Breast epithelium (tissue), 4 donors: Measurements from ENCODE around the gene DAPK3. TPM values are rescaled to one million over a fixed set of nuclear protein-coding genes. Genes with fewer than 3 reads are reported as not detected.
"Not testable (repeated sequence)": the region's sequence is repeated elsewhere in the genome, so short reads cannot be mapped to it uniquely, and the experiment has no call there.

Source experiments
- DNase-seq, 2 donors: peaks; one replicate each; pipeline ENCODE4 v3.0.0-alpha.2; 2019; ENCODE audit warnings: low spot score in 2 of 2
- H3K27ac ChIP-seq, 2 donors: fragments of 200-600 bp; sonication (generic) in 1 of 2; one replicate each; pipeline ENCODE4 v1.5.1; 2016 to 2019; ENCODE audit warnings: mild to moderate bottlenecking in 1 of 2
- H3K27me3 ChIP-seq, 2 donors: fragments of 200-600 bp; sonication (generic) in 1 of 2; one replicate each; pipeline versions ENCODE4 v1.5.1 to v1.6.0; 2017 to 2019; ENCODE audit warnings: control low read depth in 1 of 2, mild to moderate bottlenecking in 1 of 2
- H3K36me3 ChIP-seq: fragments of 200-600 bp; one replicate; pipeline ENCODE4 v1.5.1; 2019
- H3K4me1 ChIP-seq, 2 donors: fragments of 200-600 bp; sonication (generic); one replicate each; pipeline ENCODE4 v1.5.1; 2016 to 2019; ENCODE audit warnings: control low read depth in 1 of 2
- H3K4me3 ChIP-seq, 3 donors: fragments of 200-600 bp; sonication (generic); 1 replicate in 2 of 3; 2 replicates in 1 of 3; pipeline ENCODE4 v1.5.1; 2016 to 2019; ENCODE audit warnings: mild to moderate bottlenecking in 3 of 3, moderate library complexity in 2 of 3
- H3K9me3 ChIP-seq, 2 donors: fragments of 200-600 bp; sonication (generic) in 1 of 2; one replicate each; pipeline ENCODE4 v1.5.1; 2016 to 2019; ENCODE audit warnings: control low read depth in 1 of 2
- CTCF ChIP-seq, 3 donors: fragments of 450-650 bp; IDR thresholded peaks; one replicate each; pipeline ENCODE4 v1.5.1; 2016 to 2017; ENCODE audit warnings: antibody characterized with exemption in 3 of 3, mild to moderate bottlenecking in 3 of 3, moderate library complexity in 3 of 3
- POLR2A ChIP-seq: fragments of 450-650 bp; IDR thresholded peaks from one replicate; pipeline ENCODE4 v1.6.1; 2016; ENCODE audit warnings: antibody characterized with exemption, mild to moderate bottlenecking, moderate library complexity
- POLR2AphosphoS5 ChIP-seq, 3 donors: sonication (generic); formaldehyde crosslinking; IDR thresholded peaks; one replicate each; pipeline ENCODE4 v1.6.1; 2017; ENCODE audit warnings: antibody characterized with exemption in 3 of 3
- intact Hi-C: fragments of 100-400 bp; cut with DNase I; formaldehyde crosslinking; loops from one replicate; pipeline ENCODE4 v1.15.1; 2023; ENCODE audit warnings: low total_unique reads
- total RNA-seq, 3 donors: library from RNA; depleted of rRNA; stranded (reverse); fragments of >200 nt; gene quantifications; one replicate each; pipeline ENCODE4 v1.1.0, GENCODE V29; 2016

Gene DAPK3
- total RNA-seq, 3 donors from 2014 or later = 60.3 to 68.6 (median 62.6) TPM

DNA sequence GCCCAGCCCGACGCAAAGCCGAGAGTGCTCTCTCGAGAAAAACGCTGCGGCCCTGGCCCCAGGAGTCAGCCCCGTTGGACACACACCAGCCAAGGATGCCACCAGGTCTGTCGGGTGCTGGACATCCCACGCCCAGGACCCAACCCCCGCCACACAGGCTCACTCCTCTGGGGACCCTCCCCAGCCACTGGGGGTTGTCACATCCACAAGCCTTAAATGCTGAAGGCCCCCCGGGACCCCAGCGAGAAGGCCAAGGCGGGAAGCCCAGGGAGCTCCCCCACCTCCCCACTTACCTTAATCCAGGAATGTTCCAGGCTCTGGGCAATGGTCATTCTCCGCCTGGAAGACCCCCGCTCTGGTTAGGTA is 11.2 kb downstream of the DAPK3 start:
- H3K4me1 ChIP-seq = no peaks in the 10 kb centered on the region
- TF ChIP-seq CTCF (IDR thresholded peaks at IDR 0.05) (no peak), POLR2AphosphoS5 (IDR thresholded peaks at IDR 0.05) (no peak), POLR2A (no peak)
- H3K27me3 ChIP-seq = no peaks in the 10 kb centered on the region
- H3K9me3 ChIP-seq = no peaks in the 10 kb centered on the region
- H3K36me3 ChIP-seq = peaks cover 20% of the 10 kb centered on the region
- peak in 1 of 2 donors; percentile 26 for DNase-seq
- intact Hi-C loops = loop anchor here (5.0 kb wide), 1 partner anchor 1312 kb away; no protein-coding TSS in a partner anchor
- H3K4me3 ChIP-seq = no peak overlapping the region
- peak overlapping the region in 1 of 2 donors; percentile 12 for H3K27ac ChIP-seq

- Histone ChIP-seq H3K4me3 (no peak overlapping the region), H3K36me3 (peaks cover 20% of the 10 kb centered on the region), H3K27me3 (no peaks in the 10 kb centered on the region), H3K4me1 (no peaks in the 10 kb centered on the region), H3K27ac (no peak overlapping the region), H3K9me3 (no peaks in the 10 kb centered on the region)
- peak in 1 of 2 donors; percentile 29 for DNase-seq
- intact Hi-C loops = no loop called here
- TF ChIP-seq POLR2AphosphoS5 (IDR thresholded peaks at IDR 0.05) = peak in 1 of 3 donors; percentile 18
- TF ChIP-seq CTCF (IDR thresholded peaks at IDR 0.05) = no peak
Observed at GRCh38 chr19:3958836-3959765, 11.8 kb downstream of the DAPK3 start.

GRCh38 chr19:3955688-3956087 is 15.2 kb downstream of the DAPK3 start:
- no peaks in the 10 kb centered on the region for H3K9me3 ChIP-seq
- no peak for TF ChIP-seq POLR2AphosphoS5 (IDR thresholded peaks at IDR 0.05)
- intact Hi-C loops = no loop called here
- H3K4me3 ChIP-seq = no peak overlapping the region
- H3K27ac ChIP-seq = no peak overlapping the region
- H3K27me3 ChIP-seq = no peaks in the 10 kb centered on the region
- peaks cover 20% of the 10 kb centered on the region for H3K36me3 ChIP-seq
- DNase-seq = no peak
- no peaks in the 10 kb centered on the region for H3K4me1 ChIP-seq

DNA sequence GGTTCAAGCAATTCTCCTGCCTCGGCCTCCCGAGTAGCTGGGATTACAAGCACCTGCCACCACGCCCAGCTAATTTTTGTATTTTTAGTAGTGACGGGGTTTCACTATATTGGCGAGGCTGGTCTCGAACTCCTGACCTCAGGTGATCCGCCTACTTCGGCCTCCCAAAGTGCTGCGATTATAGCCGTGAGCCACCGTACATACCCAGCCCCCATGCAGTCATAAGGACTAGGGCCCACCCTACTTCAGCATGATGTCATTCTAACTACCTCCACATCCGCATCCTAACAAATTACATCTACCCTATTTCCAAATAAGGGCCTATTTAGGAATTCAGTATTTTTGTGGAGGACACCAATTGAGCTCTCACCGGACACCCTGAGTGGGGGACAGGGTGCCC is 15.6 kb downstream of the DAPK3 start:
- H3K9me3 ChIP-seq, H3K27ac ChIP-seq, DNase-seq, intact Hi-C loops, H3K4me1 ChIP-seq, H3K27me3 ChIP-seq, H3K4me3 ChIP-seq: not testable (repeated sequence)
- peaks cover 20% of the 10 kb centered on the region for H3K36me3 ChIP-seq

GRCh38 chr19:3954107-3954506 is 16.8 kb downstream of the DAPK3 start:
- Histone ChIP-seq H3K9me3 (no peaks in the 10 kb centered on the region), H3K27me3 (no peaks in the 10 kb centered on the region), H3K36me3 (peaks cover 10% of the 10 kb centered on the region), H3K4me1 (no peaks in the 10 kb centered on the region), H3K27ac (no peak overlapping the region), H3K4me3 (no peak overlapping the region)
- no peak for DNase-seq
- TF ChIP-seq POLR2AphosphoS5 (IDR thresholded peaks at IDR 0.05) (no peak), CTCF (IDR thresholded peaks at IDR 0.05) (no peak), POLR2A (no peak)
- intact Hi-C loops = no loop called here

DNA sequence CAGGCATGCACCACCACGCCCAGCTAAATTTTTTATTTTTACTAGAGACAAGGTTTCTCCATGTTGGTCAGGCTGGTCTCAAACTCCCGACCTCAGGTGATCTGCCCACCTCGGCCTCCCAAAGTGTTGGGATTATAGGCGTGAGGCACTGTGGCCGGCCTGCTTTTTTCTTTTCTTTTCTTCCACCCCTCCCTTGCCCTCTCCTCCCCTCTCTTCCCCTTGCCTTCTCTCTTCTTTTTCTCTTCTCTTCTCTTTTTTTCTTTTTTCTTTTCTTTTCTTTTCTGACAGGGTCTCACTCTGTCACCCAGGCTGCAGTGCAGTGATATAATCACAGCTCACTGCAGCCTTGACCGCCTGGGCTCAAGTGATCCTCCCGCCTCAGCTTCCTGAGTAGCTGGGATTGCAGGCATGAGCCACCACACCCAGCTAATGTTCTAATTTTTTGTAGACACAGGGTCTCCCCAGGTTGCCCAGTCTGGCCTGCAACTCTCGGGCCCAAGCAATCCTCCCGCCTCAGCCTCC is 18.1 kb downstream of the DAPK3 start:
- H3K36me3 ChIP-seq, H3K4me3 ChIP-seq, DNase-seq, H3K27me3 ChIP-seq, H3K9me3 ChIP-seq, intact Hi-C loops, H3K4me1 ChIP-seq, H3K27ac ChIP-seq: not testable (repeated sequence)
